GM18526 (cell line): Measurements from ENCODE around the gene CAPN8.

Experiments used
- POLR2A ChIP-seq: IDR thresholded peaks from 3 replicates; pipeline ENCODE4 v1.6.1; 2011; ENCODE audit not compliant: insufficient read length; ENCODE audit errors: extremely low read depth

CAPN8 gene

DNA sequence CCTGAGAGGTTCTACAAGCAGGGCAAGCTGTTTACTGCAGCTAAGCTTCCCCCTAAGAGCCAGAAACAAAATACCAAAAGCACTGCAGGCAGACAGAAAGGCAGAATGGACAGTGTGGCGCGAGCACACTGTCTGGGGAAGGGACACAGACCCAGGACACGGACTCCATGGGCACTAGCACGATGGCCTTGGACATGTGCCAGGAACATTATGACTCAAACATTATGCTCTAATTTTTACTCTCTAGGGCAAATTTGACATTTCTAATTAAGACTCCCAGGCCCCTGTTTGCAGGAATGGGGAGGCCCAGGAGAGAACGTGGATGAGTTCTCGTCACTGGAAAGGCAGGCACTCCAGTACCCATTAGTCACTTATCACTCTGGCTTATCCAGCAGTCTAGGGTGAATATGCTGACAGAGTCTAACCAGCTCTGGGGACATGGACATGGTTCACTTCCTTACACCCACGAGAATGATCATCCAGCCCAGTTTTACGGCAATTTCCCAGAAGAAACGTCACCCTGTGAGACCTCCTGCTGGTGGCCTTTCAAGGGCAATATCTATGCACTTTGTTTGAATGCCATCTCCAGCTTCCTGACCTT is 45.1 kb downstream of the CAPN8 start:
- TF ChIP-seq POLR2A = no peak

GRCh38 chr1:223618680-223619079 is 46.8 kb downstream of the CAPN8 start:
- no peak for TF ChIP-seq POLR2A

DNA sequence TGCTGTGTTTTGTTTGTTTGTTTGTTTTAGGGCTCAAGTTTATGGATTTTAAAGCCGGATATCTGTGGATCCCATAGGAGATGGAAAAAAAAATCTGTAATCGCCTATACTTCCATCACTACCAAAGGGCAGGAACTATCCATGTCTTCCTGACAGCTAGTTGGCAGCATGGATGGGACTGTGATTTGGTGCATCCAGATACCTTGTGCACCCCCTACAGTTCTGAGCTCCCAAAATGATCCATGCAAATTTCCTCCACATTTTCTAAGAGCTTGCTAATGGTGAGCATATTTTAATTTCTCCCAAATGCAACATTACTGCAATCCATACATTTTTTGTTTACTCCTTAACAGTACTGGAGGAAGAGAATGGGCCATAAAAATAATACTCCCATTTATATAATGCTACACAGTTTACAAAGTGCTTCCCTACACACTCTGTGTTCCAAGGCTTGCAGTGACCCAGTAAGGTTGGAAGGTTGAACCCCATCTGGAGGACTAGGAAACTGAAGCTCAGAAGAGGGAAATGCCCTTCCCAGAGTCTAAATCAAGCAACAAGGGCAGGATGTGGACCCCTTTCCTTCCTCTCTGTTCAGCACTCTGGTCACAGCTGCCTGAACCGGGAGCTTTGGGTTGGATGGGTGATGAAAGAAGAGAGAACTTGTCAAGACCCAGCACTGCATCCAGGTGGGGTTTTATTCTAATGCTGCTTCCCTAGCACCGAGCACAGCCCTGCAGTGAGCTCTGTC is 48.0 kb downstream of the CAPN8 start:
- TF ChIP-seq POLR2A = no peak

- no peak for TF ChIP-seq POLR2A
Observed at GRCh38 chr1:223616586-223616985, 48.9 kb downstream of the CAPN8 start.

DNA sequence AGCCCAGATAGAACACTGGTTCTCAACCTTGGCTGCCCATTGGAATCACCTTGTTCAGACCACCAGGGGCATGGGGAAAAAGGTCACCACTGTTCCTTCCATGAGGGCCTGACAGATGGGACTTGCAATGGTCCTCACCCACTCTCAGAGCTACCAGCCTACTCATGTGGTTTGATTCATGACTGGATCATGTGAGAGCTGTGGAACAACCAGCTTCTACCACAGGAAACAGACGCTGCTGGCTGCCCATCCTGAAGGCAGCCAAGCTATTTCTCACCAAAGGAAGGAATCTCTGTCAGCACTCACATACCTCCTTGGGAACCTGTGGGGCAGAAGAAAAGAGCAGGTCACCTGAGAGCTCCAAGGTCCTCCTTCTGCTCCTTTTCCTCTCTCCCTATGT is 53.6 kb downstream of the CAPN8 start:
- TF ChIP-seq POLR2A = no peak

- TF ChIP-seq POLR2A = no peak
Observed at GRCh38 chr1:223609977-223610376, 55.5 kb downstream of the CAPN8 start.

DNA sequence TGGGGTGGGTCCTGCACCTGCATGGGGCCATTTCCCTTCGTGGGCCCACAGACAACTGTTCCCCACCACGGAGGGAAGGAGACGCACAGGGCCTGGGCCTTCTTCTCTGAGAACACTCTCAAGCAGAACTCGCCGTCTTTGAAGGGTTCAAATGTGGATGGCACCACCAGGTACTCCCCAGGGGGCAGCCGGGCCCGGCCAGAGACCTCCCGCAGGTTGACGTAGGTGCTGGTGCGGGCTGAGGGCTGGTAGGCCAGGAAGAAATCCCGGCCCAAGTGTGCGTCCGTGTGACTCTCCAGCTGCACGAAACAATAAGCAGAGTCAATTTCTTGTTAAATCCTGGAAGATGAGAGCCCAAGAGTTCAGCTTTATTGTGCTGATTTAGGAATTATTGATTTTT is 56.4 kb downstream of the CAPN8 start:
- TF ChIP-seq POLR2A = no peak

- no peak for TF ChIP-seq POLR2A
Observed at GRCh38 chr1:223558512-223558911, 107.0 kb downstream of the CAPN8 start.

DNA sequence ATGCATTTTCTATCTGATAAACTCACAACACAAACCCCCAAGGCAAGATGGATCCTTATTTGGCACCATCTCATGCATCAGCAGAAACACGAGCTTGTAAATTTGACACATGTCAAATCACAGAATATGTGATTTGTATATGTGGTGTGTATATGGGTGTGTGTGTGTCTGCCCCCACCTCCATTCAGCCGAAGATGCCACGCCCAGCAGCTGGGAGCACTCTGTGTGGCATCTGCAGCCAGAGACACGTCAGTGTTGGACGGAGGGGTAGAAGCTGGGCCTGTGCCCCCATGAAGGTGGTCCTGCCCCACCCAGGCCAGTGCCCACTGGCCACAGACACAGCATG is 108.4 kb downstream of the CAPN8 start:
- no peak for TF ChIP-seq POLR2A

- no peak for TF ChIP-seq POLR2A
Observed at GRCh38 chr1:223556414-223557129, 108.9 kb downstream of the CAPN8 start.

GRCh38 chr1:223553957-223554356 is 111.5 kb downstream of the CAPN8 start:
- TF ChIP-seq POLR2A = no peak

DNA sequence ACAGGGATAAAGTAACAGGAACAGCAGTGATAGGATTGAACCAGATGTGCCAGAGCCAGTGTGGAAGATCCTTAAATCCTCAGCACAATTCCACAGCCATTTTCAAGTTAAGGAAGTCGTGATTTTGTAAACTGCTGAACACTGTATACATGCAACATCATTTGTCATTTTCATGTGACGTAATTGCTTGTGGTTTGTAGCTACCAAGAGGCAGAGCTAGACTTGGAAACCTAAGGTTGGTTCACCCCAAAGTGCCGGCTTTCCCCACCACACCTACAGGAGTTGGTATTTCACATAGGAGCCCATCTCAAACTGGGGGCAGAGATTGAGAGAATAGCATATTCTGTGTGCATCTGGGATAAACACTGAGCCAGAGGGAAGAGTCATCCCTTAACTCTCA is 113.9 kb downstream of the CAPN8 start:
- TF ChIP-seq POLR2A = no peak

DNA sequence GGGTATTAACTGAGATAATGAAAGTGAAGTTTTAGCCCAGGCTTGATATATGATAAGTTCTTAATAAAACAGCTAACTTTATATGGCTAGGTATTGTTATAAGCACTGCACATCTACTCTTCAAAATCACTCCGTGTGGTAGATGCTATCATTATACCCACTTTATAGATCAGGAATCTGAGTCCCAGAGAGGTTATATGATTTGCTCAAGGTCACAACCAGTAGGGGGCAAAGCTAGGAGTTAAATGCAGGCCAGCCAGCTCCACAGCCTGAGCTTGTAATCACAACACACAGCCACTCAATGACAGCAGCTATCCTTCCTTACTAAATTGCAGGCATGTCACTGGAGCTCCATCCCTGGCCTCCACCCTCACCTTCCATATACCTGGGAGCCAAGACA is 115.8 kb downstream of the CAPN8 start:
- TF ChIP-seq POLR2A = no peak

- TF ChIP-seq POLR2A = no peak
Observed at GRCh38 chr1:223547316-223548114, 118.0 kb downstream of the CAPN8 start.

DNA sequence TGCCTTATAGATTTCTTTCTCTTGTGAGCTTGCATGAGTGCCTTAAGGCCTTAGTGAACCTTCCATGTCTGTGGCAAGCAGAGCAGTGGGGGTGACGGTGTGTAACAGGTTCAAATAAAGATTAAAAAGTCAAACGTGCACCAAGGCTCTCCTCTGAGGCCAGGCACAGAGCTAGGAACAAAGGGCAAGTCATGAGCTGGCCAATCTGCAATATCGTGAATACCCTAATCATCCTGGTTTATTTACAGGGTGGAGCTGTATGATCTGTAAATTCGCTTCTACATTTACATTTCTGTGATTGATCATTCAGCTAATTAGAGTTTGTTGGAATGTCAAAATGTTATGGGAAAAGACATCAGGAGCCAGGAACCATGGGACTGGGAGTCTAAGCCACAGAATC is 120.2 kb downstream of the CAPN8 start:
- no peak for TF ChIP-seq POLR2A

DNA sequence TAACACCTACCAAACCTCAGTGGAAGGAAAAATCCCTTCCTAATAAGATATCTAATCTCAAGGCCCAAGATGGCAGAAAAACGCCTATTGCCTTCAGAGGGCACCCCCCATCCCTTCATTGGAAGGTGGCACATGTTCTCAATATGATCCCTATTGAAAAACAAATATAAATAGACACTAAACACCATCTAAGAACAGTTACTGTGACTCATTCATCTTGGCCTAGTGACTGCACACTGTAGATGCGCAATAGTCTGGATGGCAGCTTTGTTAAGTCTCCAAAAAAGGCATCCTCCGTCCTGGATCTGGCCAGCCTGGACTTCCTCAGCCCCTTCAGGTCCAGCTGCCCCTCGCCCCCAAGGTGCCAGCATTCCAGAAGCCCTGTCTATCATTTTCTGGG is 121.9 kb downstream of the CAPN8 start:
- TF ChIP-seq POLR2A = no peak
